ENCODE data around the gene ASZ1. TPM values are rescaled to one million over a fixed set of nuclear protein-coding genes. Genes with fewer than 3 reads are reported as not detected.

Gene ASZ1
- total and polyA plus RNA-seq, 2 donors (not counting 1 experiment from before 2014, with no cell fraction given): not detected

- Mint-ChIP-seq H3K27ac (no peak overlapping the region), H3K27me3 (peaks cover 17% of the 10 kb centered on the region), H3K4me3 (no peak overlapping the region), H3K4me1 (no peaks in the 10 kb centered on the region), H3K9me3 (ENCODE audit: insufficient read depth) (peaks cover 3% of the 10 kb centered on the region)
- Histone ChIP-seq H3K4me3 (ENCODE audit: control extremely low read depth in 1 of 5, extremely low read depth in 1 of 5, insufficient read depth in 1 of 5, low read depth in 2 of 5, low read length in 4 of 5) (no peak overlapping the region), H3K79me2 (ENCODE audit: control insufficient read depth, insufficient read depth, low read length) (no peaks in the 10 kb centered on the region), H3K4me2 (replicated peaks; ENCODE audit: low read depth, low read length, poor library complexity, severe bottlenecking) (no peak overlapping the region), H2AFZ (ENCODE audit: insufficient read depth, low read depth, low read length, poor library complexity, severe bottlenecking) (no peak overlapping the region), H3K9me3 (ENCODE audit: control extremely low read depth in 1 of 3, control insufficient read depth in 2 of 3, insufficient read depth in 1 of 3, low read length in 2 of 3) (peaks cover 0 to 3% (median 0%) of the 10 kb centered on the region in 3 donors), H4K20me1 (ENCODE audit: control insufficient read depth, insufficient read depth, low read length, poor library complexity, severe bottlenecking) (no peaks in the 10 kb centered on the region), H3K36me3 (replicated peaks in 1 of 2; ENCODE audit: control extremely low read depth in 1 of 2, control insufficient read depth in 1 of 2, extremely low read depth in 1 of 2, insufficient read depth in 2 of 2, low read length in 1 of 2) (no peaks in the 10 kb centered on the region), H3K9ac (ENCODE audit: low read length) (no peak overlapping the region), H3K27ac (ENCODE audit: low read length in 2 of 2) (no peak overlapping the region), H3K4me1 (ENCODE audit: control insufficient read depth in 2 of 2, insufficient read depth in 2 of 2, low read length in 2 of 2) (no peaks in the 10 kb centered on the region), H3K27me3 (replicated peaks in 1 of 4; ENCODE audit: control extremely low read depth in 1 of 4, control insufficient read depth in 3 of 4, insufficient read depth in 4 of 4, low read length in 3 of 4) (peaks cover 0 to 3% (median 0%) of the 10 kb centered on the region in 4 experiments)
- POLR2A ChIA-PET: no interaction called here
- CTCF ChIA-PET: no interaction called here
- ATAC-seq (ENCODE audit: low read depth) (no peak), DNase-seq (no peak)
- TF ChIP-seq CTCF (IDR thresholded peaks at IDR 0.05) (no peak), EZH2 (IDR thresholded peaks at IDR 0.05; ENCODE audit: borderline replicate concordance, insufficient read depth, low read depth, low read length, poor library complexity, severe bottlenecking) (no peak)
- intact Hi-C loops (cut with micrococcal nuclease): no loop called here
- WGBS (ENCODE audit: insufficient coverage): 100% methylated on average over 3 of the region's 7 CpGs
Observed at GRCh38 chr7:117347962-117348672, 79.2 kb downstream of the ASZ1 start.

DNA sequence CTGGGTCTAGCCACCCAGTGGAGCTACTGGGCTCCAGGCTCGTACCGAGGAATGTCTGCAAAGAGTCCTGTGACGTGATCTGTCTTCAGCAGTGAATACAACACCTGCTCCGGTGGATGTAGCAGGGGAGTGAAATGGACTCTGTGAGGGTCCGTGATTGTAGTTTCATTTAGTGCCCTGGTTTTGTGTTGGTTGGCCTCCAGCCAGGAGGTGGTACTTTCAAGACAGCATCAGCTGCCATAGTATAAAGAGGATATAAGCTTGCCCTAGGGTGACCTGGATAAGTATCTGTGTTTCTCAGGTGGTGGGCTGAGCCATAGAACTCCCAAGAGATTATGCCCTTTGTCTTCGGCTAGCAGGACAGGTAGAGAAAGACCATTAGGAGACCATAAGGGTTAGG lies 79.8 kb downstream of the ASZ1 start:
- ATAC-seq (ENCODE audit: low read depth): no peak
- H3K36me3 ChIP-seq (replicated peaks in 1 of 2; ENCODE audit: control extremely low read depth in 1 of 2, control insufficient read depth in 1 of 2, extremely low read depth in 1 of 2, insufficient read depth in 2 of 2, low read length in 1 of 2): no peaks in the 10 kb centered on the region
- 81% methylated on average over 6 of the region's 6 CpGs for WGBS (ENCODE audit: insufficient coverage)
- H3K9ac ChIP-seq (ENCODE audit: low read length): no peak overlapping the region
- H3K9me3 ChIP-seq (ENCODE audit: control extremely low read depth in 1 of 3, control insufficient read depth in 2 of 3, insufficient read depth in 1 of 3, low read length in 2 of 3): peaks cover 0 to 3% (median 0%) of the 10 kb centered on the region in 3 donors
- H3K4me1 ChIP-seq (ENCODE audit: control insufficient read depth in 2 of 2, insufficient read depth in 2 of 2, low read length in 2 of 2): no peaks in the 10 kb centered on the region
- H3K4me1 Mint-ChIP-seq: no peaks in the 10 kb centered on the region
- no peaks in the 10 kb centered on the region for H4K20me1 ChIP-seq (ENCODE audit: control insufficient read depth, insufficient read depth, low read length, poor library complexity, severe bottlenecking)
- H3K27me3 ChIP-seq (replicated peaks in 1 of 4; ENCODE audit: control extremely low read depth in 1 of 4, control insufficient read depth in 3 of 4, insufficient read depth in 4 of 4, low read length in 3 of 4): peaks cover 0 to 3% (median 0%) of the 10 kb centered on the region in 4 experiments
- H3K4me2 ChIP-seq (replicated peaks; ENCODE audit: low read depth, low read length, poor library complexity, severe bottlenecking): no peak overlapping the region
- intact Hi-C loops (cut with micrococcal nuclease): no loop called here
- ChIA-PET POLR2A (no interaction called here), CTCF (no interaction called here)
- peaks cover 17% of the 10 kb centered on the region for H3K27me3 Mint-ChIP-seq
- H3K79me2 ChIP-seq (ENCODE audit: control insufficient read depth, insufficient read depth, low read length): no peaks in the 10 kb centered on the region
- H3K4me3 ChIP-seq (ENCODE audit: control extremely low read depth in 1 of 5, extremely low read depth in 1 of 5, insufficient read depth in 1 of 5, low read depth in 2 of 5, low read length in 4 of 5): no peak overlapping the region
- DNase-seq: no peak
- peaks cover 3% of the 10 kb centered on the region for H3K9me3 Mint-ChIP-seq (ENCODE audit: insufficient read depth)
- no peak overlapping the region for H3K27ac ChIP-seq (ENCODE audit: low read length in 2 of 2)
- H3K4me3 Mint-ChIP-seq: no peak overlapping the region
- no peak overlapping the region for H2AFZ ChIP-seq (ENCODE audit: insufficient read depth, low read depth, low read length, poor library complexity, severe bottlenecking)
- no peak for TF ChIP-seq EZH2 (IDR thresholded peaks at IDR 0.05; ENCODE audit: borderline replicate concordance, insufficient read depth, low read depth, low read length, poor library complexity, severe bottlenecking)
- no peak for TF ChIP-seq CTCF (IDR thresholded peaks at IDR 0.05)
- H3K27ac Mint-ChIP-seq: no peak overlapping the region

All from B cell (primary cell).